Measurements from ENCODE around the gene SEM1. TPM values are rescaled to one million over a fixed set of nuclear protein-coding genes. Genes with fewer than 3 reads are reported as not detected.
"Not testable (repeated sequence)": the region's sequence is repeated elsewhere in the genome, so short reads cannot be mapped to it uniquely, and the experiment has no call there.

Gene SEM1
- total RNA-seq (2014; rRNA removed; shearing (Covaris generic); ENCODE audit: low replicate concordance) = 80.7 and 126 TPM in 2 replicates

DNA sequence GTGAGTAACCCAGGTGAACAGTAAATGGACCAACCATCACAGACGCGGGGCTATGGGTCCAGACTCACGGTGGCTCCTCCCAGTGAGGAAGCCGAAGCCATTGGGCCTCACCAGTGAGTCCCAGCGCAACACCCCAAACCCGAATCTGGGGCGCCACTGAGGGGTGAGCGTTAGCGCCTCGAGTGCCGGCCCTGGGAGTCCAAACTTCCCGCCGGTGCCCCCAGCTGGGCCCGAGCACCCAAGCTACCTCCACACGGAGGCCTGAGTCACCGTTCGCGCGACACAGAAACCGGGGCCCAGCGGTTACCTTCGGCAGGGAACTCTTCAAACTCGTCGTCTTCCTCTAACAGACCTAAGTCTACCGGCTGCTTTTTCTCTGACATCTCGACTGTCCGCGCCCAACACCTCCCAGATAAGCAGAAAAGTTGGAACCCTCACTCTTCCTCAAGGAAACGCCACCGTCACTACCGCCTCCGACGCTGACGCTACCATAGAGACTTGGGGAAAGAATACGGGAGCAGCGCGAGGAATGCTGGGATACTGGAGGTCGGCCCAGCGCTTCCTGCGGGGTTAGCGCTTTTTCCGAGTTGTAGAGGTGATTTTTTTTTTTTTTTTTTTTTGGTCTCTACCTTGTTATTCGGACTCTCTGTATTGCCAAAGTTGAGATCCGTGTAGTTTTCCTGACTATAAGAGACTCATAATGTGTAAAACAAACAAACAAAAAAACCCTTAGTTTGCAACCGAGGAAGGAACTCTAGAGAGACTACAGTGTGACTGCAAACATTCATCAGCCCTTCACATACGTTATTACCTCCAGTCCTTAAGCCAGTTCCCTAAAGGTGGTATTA, at the start of gene SEM1:
TSS of gene SEM1 (minus strand) at position 466 of the 848 bp plus-strand sequence. CDS start at position 383, 83 bp downstream.
- in situ Hi-C loops (cut with HindIII; ENCODE audit: low pct_unique_long_range_greater_than_20kb, low sequenced_read_pairs) = no loop called here
- DNase-seq (ENCODE audit: low read depth) = peak; percentile 85

DNA sequence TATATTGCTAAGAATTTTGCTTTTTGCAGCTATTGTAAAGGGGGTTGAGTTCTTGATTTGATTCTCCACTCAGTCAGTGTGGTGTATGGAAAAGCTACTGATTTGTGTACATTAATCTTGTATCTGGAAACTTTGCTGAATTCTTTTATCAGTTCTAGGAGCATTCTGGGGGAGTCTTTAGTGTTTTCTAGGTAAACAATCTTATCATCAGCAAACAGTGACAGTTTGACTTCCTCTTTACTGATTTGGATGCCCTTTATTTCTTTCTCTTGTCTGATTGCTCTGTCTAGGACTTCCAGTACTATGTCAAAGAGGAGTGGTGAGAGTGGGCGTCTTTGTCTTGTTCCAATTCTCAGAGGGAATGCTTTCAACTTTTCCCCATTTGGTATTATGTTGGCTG, 48.2 kb upstream of the SEM1 start:
- DNase-seq (ENCODE audit: low read depth); in situ Hi-C loops (cut with HindIII; ENCODE audit: low pct_unique_long_range_greater_than_20kb, low sequenced_read_pairs): not testable (repeated sequence)

DNA sequence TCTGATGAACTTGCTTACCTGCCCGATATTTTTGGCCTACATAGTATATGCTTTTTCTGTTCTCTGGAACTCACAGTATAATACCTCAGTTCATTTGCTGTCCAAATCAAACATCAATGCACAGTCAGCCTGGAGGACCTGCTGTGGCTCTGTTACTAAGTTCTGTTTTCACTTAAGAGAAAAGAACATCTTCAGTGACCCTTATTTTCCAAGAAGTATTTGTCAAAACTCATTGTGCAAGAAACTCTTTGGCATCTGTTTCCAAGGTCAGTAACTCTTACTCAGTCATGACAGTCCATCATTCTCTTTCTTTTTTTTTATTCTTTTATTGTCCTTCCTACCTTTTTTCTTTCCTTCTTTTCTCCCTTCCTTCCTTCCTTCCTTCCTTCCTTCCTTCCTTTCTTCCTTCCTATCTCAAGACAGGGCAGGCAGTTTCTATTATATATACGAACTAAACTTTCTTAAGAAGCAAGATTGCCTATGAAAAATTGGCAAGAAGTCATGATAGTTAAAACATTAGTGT, 37.8 kb upstream of the SEM1 start:
- in situ Hi-C loops (cut with HindIII; ENCODE audit: low pct_unique_long_range_greater_than_20kb, low sequenced_read_pairs) = no loop called here

DNA sequence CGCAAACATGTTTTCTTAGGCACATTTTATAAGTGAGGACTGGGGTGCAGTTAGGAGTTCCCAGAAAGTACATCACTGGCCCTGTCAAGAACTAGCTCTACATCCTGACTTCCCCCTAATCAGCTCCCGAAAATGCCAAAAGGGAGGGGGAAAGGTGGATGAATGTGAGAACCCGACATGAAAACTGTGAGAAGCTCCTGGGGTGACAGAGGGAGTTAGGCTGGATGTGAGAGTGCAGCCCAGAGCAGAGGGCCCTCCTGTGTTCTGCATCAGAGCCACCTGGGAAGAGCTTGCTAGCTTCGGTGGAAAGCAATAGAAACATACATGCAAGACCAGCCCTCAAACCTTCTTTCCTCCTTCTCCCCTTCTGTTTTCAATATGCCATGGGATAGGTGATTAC, 30.5 kb upstream of the SEM1 start:
- in situ Hi-C loops (cut with HindIII; ENCODE audit: low pct_unique_long_range_greater_than_20kb, low sequenced_read_pairs) = no loop called here
- no peak for DNase-seq (ENCODE audit: low read depth)

More for the DNA sequence above, 37.8 kb upstream of the SEM1 start:
- DNase-seq (ENCODE audit: low read depth) = no peak

DNA sequence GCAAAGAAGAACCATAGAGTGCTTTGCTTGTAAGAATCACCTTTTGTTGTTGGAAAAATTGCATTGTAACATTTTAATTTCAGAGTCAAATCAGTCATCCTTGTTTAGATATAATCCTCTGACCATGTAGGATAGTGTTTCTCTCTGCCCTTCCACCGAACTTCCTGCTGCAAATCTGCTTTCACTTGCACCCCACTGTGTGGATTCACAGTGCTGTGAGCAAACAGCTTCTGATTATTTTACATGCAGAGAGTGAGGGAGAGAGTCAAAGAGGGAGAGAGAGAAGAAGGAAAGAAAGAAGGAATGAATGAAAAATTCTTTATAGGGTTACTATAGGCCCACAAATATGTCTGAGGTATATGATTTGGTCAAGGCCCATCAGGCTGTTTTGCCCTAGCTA, 30.0 kb upstream of the SEM1 start:
- no peak for DNase-seq (ENCODE audit: low read depth)
- in situ Hi-C loops (cut with HindIII; ENCODE audit: low pct_unique_long_range_greater_than_20kb, low sequenced_read_pairs) = no loop called here

DNA sequence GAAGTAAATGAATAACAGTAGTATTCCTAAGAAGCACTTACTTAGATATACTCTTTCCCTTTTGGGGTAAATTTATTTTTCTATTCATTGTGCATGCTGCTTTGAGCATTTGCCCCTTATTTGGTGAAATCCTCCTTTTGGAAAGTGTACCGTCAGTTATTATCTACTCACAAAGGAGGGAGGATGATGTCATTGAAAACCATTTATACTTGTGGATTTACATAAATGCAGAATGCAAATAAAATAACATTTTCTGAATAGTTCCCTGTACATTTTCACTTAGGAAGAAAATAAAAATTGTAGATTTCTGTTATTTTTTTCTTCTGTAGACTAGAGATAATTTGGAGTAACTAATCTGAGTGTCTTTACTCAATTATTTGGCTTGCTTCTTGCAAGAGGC, 29.5 kb upstream of the SEM1 start:
- in situ Hi-C loops (cut with HindIII; ENCODE audit: low pct_unique_long_range_greater_than_20kb, low sequenced_read_pairs) = no loop called here
- DNase-seq (ENCODE audit: low read depth) = no peak

DNA sequence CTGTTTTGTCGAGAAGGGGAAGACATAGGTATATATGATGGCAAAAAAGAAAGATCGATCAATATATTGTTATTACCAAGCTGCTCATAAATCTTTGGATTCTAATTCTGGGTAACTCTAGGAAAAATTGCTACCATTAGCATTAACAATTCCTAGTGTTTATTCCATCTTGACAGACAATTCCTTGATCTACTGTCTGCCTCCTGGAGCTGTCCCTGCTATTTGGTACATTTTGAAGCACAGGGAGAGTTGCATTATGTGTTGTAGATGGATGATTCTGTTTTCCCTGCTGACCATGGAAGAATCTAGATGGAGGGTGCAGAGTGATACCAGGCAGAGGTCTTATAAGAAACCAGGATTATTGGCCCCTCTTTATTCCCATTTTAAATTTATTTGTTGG, 29.1 kb upstream of the SEM1 start:
- in situ Hi-C loops (cut with HindIII; ENCODE audit: low pct_unique_long_range_greater_than_20kb, low sequenced_read_pairs) = no loop called here
- DNase-seq (ENCODE audit: low read depth) = no peak

DNA sequence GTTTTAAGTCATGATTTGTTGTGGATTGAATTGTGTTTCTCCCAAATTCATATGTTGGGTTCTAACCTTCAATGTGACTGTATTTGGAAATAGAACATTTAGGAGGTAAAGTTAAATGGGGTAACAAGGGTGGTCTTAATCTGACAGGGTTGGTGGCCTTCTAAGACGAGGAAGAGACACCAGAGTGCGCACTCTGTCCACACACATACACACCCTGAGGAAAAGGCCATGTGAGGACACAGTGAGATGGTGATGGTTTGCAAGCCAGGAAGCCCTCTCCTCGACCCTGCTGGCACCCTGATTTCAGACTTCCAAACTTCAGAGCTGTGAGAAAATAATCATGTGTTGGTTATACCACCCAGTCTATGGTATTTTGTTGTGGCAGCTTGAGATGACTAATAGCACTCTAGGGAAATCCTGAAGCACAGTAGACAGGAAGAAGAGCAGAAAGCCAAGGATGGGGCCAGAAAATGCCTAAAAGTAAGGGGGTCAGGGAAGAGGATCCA, 28.0 kb upstream of the SEM1 start:
- no peak for DNase-seq (ENCODE audit: low read depth)
- in situ Hi-C loops (cut with HindIII; ENCODE audit: low pct_unique_long_range_greater_than_20kb, low sequenced_read_pairs) = no loop called here

DNA sequence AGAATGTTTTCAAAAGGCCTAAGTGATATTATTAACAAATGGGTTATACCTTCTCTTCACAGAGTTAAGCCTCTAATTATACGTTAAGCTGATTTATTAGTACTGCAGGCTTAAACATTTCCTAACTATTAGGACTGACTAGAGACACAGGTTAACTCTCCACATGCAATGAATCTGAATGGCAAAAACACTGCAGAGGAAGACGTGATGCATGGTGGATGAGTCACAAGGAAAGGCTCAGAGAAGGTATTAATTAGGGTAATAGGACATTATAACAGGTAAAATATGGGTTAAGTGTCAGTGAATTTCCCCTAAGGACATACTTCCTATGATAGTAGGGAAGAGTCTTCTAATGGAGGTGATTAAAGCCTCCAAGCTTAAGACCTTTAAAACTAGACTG, 24.7 kb upstream of the SEM1 start:
- no peak for DNase-seq (ENCODE audit: low read depth)
- in situ Hi-C loops (cut with HindIII; ENCODE audit: low pct_unique_long_range_greater_than_20kb, low sequenced_read_pairs) = no loop called here

DNA sequence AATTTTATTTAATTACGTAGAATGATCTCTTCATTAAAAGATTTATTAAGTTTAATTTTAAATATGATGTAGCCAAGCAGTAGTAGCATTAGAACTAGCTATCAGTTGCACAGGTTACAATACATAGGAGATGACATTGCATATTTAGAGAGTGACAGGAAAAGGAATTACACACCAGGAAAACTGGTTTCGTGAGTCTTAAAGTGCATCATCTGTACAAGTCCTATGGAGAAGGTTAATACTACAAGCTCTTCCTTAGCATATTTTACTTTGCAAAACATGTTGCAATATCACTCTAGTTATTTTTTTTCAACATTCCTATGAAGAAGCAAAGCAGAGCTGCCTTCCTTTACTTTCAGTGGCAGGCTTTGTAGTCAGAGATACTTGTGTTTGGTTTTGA, 20.2 kb upstream of the SEM1 start:
- no peak for DNase-seq (ENCODE audit: low read depth)
- in situ Hi-C loops (cut with HindIII; ENCODE audit: low pct_unique_long_range_greater_than_20kb, low sequenced_read_pairs) = no loop called here

DNA sequence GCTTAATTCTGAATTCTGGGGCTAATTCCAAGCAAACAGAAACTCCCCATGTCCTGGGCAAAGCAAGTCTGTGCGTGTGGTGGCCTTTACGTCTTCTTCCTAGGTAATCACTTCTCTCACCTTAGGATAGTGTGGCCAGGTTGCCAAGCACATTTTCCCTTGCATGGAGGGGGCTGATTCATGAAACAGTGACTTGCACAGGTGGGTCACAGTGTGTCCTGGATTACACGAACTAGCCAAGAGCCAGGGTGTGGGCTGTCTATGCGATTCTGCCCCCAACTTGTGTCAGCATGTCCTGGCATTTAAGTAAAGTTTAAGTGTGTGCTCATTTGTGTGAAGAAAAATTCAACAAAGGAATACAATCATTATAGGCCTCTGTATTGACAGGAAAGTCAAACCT, 18.5 kb upstream of the SEM1 start:
- DNase-seq (ENCODE audit: low read depth) = no peak
- in situ Hi-C loops (cut with HindIII; ENCODE audit: low pct_unique_long_range_greater_than_20kb, low sequenced_read_pairs) = no loop called here

DNA sequence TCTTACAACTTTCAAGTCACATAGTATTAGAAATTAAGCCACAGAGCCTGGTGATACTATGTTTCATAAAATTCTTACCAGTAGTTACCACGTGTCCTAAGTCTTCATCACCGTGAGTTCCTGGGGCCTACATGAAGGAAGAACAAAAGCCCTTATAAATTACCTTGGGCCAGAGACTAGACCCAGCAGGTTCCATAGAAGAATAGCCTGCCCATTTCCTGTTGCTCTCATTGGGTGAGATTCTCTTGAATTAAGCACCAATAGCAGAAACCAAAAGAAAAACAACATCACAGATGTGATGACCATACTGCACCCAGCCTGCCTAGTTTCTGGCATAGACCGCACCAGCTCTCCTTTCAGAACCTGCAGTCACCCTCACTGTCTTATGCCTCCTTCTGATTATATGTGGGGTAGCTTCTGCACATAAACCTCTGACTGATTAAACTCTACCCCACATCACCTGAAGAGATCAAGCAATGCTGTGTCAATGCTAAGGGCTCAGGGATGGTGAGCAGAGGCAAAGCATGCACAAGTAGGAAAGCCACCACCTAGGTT, 18.0 kb upstream of the SEM1 start:
- DNase-seq (ENCODE audit: low read depth) = no peak

DNA sequence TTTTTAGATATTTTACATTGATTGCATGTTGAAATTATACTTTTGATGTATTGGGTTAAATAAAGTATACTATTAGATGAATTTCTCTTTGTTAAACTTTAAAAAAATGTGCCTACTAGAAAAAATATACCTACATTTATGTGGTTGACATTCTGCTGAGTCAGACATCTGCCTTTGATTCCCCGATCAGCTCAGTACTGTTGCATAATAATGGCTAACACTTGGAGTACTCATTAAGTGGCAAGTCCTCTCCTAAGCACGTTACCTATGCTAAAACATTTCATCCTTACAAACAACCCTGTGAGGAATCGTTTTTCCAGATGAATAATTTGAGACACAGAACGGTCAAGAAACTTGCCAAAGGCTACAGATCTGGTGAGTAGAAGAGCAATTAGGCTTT, 14.0 kb upstream of the SEM1 start:
- in situ Hi-C loops (cut with HindIII; ENCODE audit: low pct_unique_long_range_greater_than_20kb, low sequenced_read_pairs) = no loop called here
- DNase-seq (ENCODE audit: low read depth) = no peak

More for the DNA sequence above, 18.0 kb upstream of the SEM1 start:
- in situ Hi-C loops (cut with HindIII; ENCODE audit: low pct_unique_long_range_greater_than_20kb, low sequenced_read_pairs) = no loop called here

DNA sequence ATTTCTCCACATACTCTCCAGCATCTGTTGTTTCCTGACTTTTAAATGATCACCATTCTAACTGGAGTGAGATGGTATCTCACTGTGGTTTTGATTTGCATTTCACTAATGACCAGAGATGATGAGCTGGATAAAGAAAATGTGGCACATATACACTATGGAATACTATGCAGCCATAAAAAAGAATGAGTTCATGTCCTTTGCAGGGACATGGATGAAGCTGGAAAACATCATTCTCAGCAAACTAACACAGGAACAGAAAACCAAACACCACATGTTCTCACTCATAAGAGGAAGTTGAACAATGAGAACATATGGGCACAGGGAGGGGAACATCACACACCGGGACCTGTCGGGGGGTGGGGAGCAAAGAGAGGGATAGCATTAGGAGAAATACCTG, 13.3 kb upstream of the SEM1 start:
- DNase-seq (ENCODE audit: low read depth); in situ Hi-C loops (cut with HindIII; ENCODE audit: low pct_unique_long_range_greater_than_20kb, low sequenced_read_pairs): not testable (repeated sequence)

DNA sequence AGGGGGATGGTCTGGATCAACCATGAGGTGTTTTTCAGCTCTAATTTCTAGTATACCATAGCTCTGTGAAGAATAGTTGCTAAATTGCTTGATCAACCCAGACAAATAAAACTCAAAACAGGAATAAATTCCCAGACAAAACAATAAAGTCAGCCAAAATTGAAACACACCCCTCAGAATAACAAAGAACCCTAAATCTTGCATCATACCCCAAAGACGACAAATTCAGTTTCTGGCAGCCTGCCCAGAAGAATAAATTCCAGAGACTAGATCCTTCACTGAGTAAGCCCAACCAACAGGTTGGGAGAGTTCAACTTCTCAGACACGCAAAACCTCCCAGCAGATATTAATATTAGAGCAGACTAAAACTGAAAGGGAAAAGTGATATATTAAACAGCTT, 11.2 kb upstream of the SEM1 start:
- in situ Hi-C loops (cut with HindIII; ENCODE audit: low pct_unique_long_range_greater_than_20kb, low sequenced_read_pairs) = no loop called here
- no peak for DNase-seq (ENCODE audit: low read depth)

DNA sequence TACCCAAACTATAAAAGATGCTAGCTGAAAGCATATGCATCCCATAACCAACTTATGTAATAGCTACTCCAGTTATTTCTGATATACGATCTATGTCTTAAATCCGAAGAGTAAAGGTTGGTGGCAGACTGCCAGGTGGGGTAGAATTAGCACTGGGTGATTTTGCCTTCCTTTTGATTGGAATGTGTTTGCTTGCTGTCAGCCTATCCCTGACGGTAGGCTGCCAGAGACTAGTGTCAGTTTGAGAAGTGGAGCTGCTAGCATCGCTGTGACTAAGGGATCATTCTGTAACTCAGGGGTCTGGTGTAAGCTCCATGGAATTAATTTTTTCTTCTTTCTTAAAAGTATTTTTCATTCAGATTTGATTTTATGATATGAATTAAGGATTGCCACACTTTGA, 9.5 kb upstream of the SEM1 start:
- in situ Hi-C loops (cut with HindIII; ENCODE audit: low pct_unique_long_range_greater_than_20kb, low sequenced_read_pairs) = no loop called here
- DNase-seq (ENCODE audit: low read depth) = no peak

DNA sequence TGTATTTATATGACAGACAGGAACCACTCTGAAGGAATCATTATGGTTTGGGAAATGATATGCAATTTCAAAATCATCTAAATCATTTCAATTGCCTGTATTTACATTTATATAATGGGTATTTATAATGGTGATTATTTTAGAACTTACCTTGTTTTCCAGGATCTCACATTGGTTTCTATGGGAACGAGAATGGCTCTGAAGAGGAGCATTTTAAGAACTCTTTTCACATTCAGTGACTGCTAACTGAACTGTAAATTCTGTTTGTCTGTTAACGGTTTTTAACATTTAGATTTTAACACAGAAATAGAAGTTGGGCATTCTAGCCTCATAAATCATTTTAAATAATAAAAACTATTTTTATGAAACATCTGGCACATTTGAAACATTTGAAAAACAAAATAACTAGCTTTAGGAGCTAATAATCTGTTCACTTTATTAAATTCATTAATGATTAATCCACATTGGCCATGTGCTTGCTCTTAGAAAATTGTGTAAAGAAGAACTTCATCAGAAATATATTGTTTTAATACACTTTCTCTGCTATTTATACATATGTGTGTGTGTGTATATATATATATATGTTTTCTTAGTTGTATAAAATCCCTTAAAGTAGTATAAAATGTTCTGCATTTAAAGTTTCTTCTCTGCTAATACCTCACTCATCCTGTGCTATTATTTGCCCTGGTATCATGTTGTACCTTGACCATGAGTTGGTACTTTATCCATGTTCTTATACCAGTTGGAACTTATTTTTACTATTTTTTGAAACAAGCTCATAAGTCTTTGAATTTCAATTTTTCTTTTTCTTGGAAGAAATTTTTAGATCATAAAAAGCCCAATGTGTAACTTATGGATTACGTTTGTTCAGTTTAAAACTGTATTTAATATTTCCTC, 8.7 kb upstream of the SEM1 start:
- in situ Hi-C loops (cut with HindIII; ENCODE audit: low pct_unique_long_range_greater_than_20kb, low sequenced_read_pairs) = no loop called here
- no peak for DNase-seq (ENCODE audit: low read depth)

DNA sequence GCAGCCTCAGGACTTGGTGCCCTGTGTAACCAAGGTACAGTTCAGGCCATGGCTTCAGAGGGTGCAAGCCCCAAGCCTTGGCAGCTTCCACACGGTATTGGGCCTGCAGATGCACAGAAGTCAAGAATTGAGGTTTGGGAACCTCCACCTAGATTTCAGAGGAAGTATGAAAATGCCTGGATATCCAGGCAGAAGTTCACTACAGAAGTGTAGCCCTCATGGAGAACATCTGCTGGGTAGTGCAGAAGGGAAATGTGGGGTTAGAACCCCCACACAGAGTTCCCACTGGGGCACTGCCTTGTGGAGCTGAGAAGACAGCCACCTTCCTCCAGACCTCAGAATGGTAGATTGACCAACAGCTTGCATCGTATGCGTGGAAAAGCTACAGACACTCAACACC, 3.4 kb upstream of the SEM1 start:
- in situ Hi-C loops (cut with HindIII; ENCODE audit: low pct_unique_long_range_greater_than_20kb, low sequenced_read_pairs) = no loop called here

DNA sequence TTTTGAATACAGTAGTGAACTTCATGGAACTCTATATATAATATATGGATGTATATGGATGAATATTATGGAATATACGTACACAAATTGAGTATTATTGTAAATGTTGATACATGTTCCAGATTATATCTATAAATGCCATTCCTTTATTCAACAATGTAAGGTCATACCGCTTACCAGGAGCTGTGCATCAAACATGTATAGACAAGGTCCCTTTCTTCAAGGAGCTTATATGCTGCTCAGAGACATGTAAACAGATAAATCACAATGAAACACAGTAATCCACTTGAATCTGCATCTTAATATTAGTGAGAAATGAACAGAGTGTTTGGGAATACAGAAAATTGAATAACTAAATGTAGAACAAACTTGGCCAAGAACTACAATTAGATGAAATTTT, 898 bp upstream of the SEM1 start:
- DNase-seq (ENCODE audit: low read depth) = no peak
- in situ Hi-C loops (cut with HindIII; ENCODE audit: low pct_unique_long_range_greater_than_20kb, low sequenced_read_pairs) = no loop called here

More for the DNA sequence above, 3.4 kb upstream of the SEM1 start:
- no peak for DNase-seq (ENCODE audit: low read depth)
